Ovary (tissue), 3 donors: ENCODE data around the gene IFNG-AS1.

Source experiments
- CTCF ChIP-seq, 3 donors: fragments of 450-650 bp in 2 of 3; fragments of 200-600 bp in 1 of 3; IDR thresholded peaks; one replicate each; pipeline versions ENCODE4 v1.5.1 to v1.8.0; 2016 to 2022; ENCODE audit warnings: antibody characterized with exemption in 3 of 3, mild to moderate bottlenecking in 1 of 3
- EP300 ChIP-seq: sonication (generic); formaldehyde crosslinking; IDR thresholded peaks from one replicate; pipeline ENCODE4 v1.6.1; 2017; ENCODE audit warnings: antibody characterized with exemption
- POLR2A ChIP-seq: fragments of 450-650 bp; IDR thresholded peaks from one replicate; pipeline ENCODE4 v1.6.1; 2017; ENCODE audit warnings: antibody characterized with exemption, mild to moderate bottlenecking, moderate library complexity
- donor health status: DM: no; HTN: no; CAD: no.

GRCh38 chr12:67952787-67953186 is 36.5 kb upstream of the IFNG-AS1 start:
- TF ChIP-seq CTCF (IDR thresholded peaks at IDR 0.05) (no peak), POLR2A (no peak), EP300 (no peak)
